HG02763 (cell line): Measurements from ENCODE around the gene LBR.
"Not testable (repeated sequence)": the region's sequence is repeated elsewhere in the genome, so short reads cannot be mapped to it uniquely, and the experiment has no call there.

Experiments used
- ATAC-seq: cut with Tn5 transposase; IDR thresholded peaks from one replicate; pipeline ENCODE4 v1.9.1; 2021; ENCODE audit warnings: mild to moderate bottlenecking, moderate library complexity; ENCODE audit not compliant: unreplicated experiment

LBR gene

DNA sequence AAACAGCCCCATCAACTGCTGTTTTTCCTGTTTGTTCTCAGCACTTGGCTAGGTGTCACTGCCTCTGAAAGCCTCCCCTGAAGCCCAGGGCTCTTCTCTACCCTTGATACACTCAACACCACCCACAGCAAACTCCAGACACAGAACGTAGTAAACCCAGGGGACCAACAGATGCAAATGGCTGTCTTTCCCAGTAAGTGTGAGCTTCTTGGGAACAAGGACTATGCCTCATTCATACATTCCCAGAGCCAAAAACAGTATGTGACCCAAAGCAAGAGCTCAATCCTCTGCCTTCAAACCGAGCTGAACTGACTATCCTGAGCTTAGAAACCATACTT, 4.4 kb downstream of the LBR start:
- no peak for ATAC-seq

DNA sequence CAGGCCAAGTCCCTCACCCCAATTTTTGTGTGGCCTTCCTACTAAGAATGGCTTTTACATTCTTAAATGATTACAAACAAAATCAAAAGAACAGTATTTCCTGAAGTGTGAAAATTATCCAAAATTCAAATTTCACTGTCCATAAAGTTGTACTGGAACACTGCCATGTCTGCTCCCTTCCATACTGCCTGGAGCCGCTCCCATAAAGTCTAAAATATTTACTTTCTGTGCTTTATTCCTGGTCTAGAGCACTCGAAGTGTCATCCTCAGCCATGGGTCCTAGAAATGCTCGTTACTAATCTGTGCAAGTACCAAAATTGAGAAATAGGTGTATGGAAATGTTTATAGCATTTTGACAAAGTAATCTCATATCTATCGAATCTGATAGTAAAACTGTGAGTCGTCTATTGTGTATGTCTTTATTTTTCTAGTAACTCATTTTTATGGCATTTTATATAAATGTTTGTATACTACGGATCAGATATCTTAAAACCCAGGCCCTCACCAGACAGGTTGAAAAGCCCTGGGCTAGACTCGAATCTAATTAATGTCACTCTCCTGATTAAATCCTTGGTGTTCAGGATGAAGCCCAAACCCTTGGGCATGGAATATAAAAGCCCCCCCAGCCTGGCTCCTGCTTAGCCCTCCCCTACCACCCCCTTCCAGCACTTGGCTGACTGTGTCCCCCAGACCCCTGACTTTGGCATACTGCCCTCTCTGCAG, 4.9 kb downstream of the LBR start:
- no peak for ATAC-seq

DNA sequence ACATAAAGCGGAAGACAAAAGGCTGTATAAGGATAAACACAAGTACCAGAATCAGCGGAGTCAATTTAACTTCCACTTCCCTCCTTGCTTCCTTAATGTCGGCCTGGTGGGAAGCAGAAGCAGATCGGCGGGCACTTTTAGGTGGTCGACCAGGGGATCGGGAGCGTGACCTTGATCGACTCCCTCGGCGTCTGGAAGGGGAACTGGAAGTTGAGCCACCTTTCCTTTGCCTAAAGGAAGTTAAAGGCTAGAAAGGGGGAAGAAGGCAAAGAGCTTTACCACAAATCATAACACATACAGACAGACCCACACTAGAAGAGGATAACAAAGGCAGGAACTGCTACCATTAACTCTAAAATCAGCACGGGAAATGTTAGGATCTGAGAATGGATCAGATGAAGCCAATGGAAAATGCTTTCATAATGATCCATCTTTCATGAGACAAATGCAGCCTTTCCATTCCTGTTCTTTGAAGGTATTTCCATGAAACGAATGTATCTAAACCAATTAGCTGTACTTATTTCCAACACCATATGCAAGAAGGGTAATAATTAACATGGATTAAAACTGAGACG, 5.7 kb downstream of the LBR start:
- no peak for ATAC-seq

GRCh38 chr1:225418598-225418997, 9.2 kb downstream of the LBR start:
- no peak for ATAC-seq

DNA sequence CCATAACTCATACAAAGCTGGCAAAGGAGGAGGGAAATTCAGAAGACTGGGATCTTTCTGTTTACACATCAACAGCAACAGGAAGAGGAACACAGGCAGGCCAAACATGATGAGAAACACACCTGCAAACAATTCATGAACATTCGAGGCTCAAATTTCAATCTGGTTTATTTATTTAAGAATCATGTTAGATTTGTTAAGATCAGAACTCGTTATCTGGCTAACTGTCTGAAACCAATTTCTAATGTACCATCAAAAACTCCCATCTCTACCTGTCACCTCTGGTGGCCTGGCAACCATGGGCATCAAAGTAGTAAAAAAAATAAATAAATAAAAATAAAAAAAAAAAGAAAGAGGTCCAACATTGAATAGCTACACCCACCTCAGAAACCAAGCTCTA, 9.8 kb downstream of the LBR start:
- ATAC-seq: no peak

GRCh38 chr1:225415967-225416745, 11.7 kb downstream of the LBR start:
- no peak for ATAC-seq

- ATAC-seq: no peak
These were observed 12.5 kb downstream of the LBR start for GRCh38 chr1:225415307-225415706.

DNA sequence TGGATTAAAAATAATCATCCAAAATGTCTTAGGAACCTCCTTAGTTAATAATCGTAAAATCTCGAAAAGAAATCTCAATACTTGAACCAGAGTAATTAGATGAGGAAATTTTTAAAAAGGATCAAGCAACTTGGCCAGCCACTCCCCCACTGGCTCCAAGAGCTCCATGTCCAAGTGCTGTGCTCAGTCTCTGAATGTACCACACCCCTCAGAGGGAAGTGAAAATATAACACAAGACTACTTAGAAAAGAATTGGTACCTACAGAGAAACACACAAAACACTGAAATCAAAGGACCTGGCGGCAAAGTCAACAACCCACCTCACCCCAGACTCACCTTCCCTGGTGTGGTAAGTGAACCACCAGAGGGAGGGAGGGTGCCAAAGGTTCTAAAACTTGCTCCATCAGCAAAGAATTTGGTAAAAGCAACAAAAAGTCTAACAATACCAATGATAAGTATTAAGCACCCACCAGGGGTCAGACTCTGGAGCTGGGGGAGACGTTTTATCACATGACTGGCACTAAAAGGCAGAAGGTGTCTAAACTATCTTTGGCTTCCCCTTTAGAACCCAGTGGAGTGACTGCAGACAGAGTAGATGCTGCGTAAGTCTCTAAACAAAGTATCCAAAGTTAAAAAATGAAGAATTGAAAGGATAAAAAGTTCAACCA, 14.0 kb downstream of the LBR start:
- no peak for ATAC-seq

DNA sequence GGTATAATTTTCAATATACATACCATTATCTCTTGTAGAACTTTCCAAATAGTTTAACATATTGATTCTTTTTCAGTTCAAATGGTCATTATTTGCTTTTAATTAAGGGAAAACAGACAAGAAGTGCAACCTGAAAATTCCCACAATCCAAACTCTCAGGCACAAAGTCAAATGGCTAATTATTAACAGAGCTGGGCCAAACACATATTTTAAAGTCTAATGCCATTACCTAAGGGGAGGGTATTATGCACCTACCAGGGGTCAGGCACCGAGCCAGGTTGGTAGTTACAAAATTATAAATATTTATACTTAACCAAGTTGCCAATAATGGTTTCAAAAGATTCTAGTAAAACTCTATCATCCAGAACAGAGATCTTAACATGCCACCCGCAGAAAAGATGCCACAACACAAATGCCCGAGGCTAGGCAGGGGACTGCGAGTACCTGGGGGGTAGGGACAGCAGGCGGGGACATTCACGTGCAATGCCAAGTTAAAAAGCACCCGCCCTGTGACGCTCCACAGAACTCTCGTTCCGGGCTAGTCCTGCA, 15.0 kb downstream of the LBR start:
- ATAC-seq: no peak

GRCh38 chr1:225412321-225412720, 15.5 kb downstream of the LBR start:
- no peak for ATAC-seq

DNA sequence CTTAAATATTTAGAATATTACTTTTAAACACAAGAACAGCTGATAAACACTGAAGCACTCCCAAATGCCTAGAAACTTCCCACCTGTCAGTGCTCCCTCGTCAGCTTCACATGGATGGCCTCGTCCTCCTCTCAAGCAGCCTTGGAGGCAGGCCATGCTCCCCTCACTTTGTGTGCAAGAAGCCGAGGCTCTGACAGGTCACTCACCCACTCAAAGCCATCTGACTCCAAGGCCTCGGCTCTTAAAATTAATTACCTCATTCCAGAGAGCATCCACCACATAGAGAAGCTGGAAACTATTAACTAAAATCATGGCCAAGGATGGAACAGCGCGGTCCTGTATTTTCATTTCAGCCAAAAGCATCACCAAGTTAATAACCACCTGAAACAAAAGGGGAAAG, 17.8 kb downstream of the LBR start:
- ATAC-seq: no peak

DNA sequence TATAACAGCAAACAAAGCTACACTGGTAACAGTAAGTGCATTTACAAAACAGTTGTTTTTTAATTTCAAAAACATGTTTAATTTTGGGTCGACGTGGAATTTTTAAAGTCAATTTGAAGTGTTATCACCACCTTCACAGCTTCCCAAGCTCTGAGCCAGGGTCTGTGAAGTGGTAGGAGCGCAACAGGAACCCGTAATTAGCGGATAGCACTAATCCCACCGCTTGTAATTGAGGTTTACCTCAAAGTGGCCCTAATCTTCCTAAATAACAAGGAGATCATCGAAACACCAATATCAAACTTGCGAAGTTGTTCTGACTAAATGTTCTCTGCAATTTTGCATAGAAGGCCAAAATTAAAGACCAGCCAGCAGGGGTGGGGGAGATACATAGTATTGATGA, 18.8 kb downstream of the LBR start:
- no peak for ATAC-seq

- no peak for ATAC-seq
These were observed 19.6 kb downstream of the LBR start for GRCh38 chr1:225408249-225408648.

DNA sequence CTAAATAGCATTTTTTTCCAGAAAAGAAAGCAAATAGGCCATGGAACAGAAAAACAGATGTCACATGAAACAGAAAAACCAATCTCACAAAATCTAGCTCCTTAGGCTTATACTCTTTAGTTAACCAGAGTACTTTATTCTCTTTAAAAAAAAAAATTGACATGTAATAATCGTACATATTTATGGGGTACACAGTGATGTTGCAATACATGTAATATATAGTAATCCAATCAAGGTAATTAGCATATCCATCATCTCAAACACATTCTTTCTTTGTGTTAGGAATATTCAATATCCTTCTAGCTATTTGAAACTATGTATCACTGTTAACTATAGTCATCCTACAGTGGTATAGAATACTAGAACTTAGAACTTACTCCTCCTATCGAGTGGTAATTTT, 20.1 kb downstream of the LBR start:
- no peak for ATAC-seq

GRCh38 chr1:225406976-225407725, 20.7 kb downstream of the LBR start:
- no peak for ATAC-seq

DNA sequence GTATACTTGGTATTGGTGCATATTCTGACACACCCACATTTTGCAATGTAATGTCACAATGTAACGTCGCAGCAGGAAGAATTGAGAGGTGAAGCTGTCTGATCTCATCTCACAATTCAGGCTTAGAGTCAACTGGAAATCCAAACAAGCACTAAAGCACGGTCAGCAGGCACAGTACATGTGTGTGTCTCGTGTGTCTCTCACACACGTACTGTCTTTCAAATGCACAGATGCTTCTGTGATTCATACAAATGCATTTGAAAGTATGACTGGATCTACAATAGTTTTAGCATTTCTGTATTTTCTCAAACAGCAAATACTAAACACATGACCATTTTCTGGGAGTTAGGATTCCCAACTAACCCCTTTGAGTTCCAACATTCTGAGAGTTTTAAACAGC, 26.9 kb downstream of the LBR start:
- no peak for ATAC-seq

- no peak for ATAC-seq
These were observed 31.5 kb downstream of the LBR start for GRCh38 chr1:225396357-225396756.

GRCh38 chr1:225389843-225390242, 38.0 kb downstream of the LBR start:
- ATAC-seq: no peak

DNA sequence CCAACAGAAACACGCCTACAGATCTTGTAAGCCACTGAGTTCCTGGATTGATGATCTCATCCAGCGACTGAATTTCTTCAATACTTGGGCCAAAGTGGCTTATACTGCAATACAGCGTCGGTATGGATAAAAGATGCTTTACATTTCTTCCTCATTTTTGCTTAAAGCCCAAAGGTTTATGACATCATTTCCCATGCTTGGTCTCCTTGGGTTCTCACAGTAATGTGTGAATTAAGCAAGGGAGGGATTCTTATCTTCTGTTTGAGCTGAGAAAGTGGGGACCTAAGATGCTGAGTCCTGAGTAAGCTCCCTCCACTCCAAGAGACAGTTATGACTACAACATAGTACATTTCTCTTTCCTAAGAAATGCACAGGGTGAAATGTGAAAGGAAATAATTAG, 39.5 kb downstream of the LBR start:
- ATAC-seq: no peak

- ATAC-seq: not testable (repeated sequence)
These were observed 41.0 kb downstream of the LBR start for GRCh38 chr1:225386860-225387259.

- ATAC-seq: no peak
These were observed 47.1 kb downstream of the LBR start for GRCh38 chr1:225380691-225381090.
